ENCODE results near the gene UQCRC1.

Gene UQCRC1

GRCh38 chr3:48599509-48600285, 9.7 kb downstream of the UQCRC1 start:
- H3K27me3 ChIP-seq (replicated peaks; ENCODE audit: insufficient read depth, low read length), result peaks cover under 1% of the 10 kb centered on the region; the same call in 1 of the 2 replicates
- H3K9me2 ChIP-seq (replicated peaks; ENCODE audit: insufficient read depth, low read length), result no peaks in the 10 kb centered on the region
- TF ChIP-seq EZH2 (optimal IDR thresholded peaks at IDR 0.05; ENCODE audit: low read depth, low read length) (no peak), CTCF (IDR thresholded peaks at IDR 0.05; ENCODE audit: low read length) (no peak), EZH2phosphoT487 (IDR thresholded peaks at IDR 0.05; ENCODE audit: low read length) (no peak)
- no peak overlapping the region for H2AFZ ChIP-seq (ENCODE audit: low read length)
- H3K4me2 ChIP-seq (ENCODE audit: low read depth, low read length), result no peak overlapping the region
- no peaks in the 10 kb centered on the region for H4K20me1 ChIP-seq (ENCODE audit: insufficient read depth, low read length)
- no peaks in the 10 kb centered on the region for H3K4me1 ChIP-seq (ENCODE audit: low read length)
- H3F3A ChIP-seq (ENCODE audit: insufficient read depth, low read length), result no peaks in the 10 kb centered on the region
- no peak overlapping the region for H3K27ac ChIP-seq (ENCODE audit: low read length)
- no peaks in the 10 kb centered on the region for H3K9me3 ChIP-seq (replicated peaks; ENCODE audit: insufficient read depth, low read length)
- no peak for DNase-seq
- H3K4me3 ChIP-seq (ENCODE audit: low read length), result no peak overlapping the region
- no peaks in the 10 kb centered on the region; the same call in 1 of the 2 replicates for H3K36me3 ChIP-seq (replicated peaks; ENCODE audit: insufficient read depth, low read length)
- no peaks in the 10 kb centered on the region for H3K79me2 ChIP-seq (ENCODE audit: low read length)
- no peak overlapping the region for H3K9ac ChIP-seq (ENCODE audit: low read length)

- no peak overlapping the region for H3K4me3 ChIP-seq (ENCODE audit: low read length)
- H4K20me1 ChIP-seq (ENCODE audit: insufficient read depth, low read length), result no peaks in the 10 kb centered on the region
- no peaks in the 10 kb centered on the region for H3F3A ChIP-seq (ENCODE audit: insufficient read depth, low read length)
- H3K79me2 ChIP-seq (ENCODE audit: low read length), result no peaks in the 10 kb centered on the region
- H3K9me2 ChIP-seq (replicated peaks; ENCODE audit: insufficient read depth, low read length), result no peaks in the 10 kb centered on the region
- no peak for DNase-seq
- H3K4me2 ChIP-seq (ENCODE audit: low read depth, low read length), result no peak overlapping the region
- H3K27me3 ChIP-seq (replicated peaks; ENCODE audit: insufficient read depth, low read length), result peaks cover 7% of the 10 kb centered on the region
- no peak overlapping the region for H3K27ac ChIP-seq (ENCODE audit: low read length)
- no peaks in the 10 kb centered on the region for H3K4me1 ChIP-seq (ENCODE audit: low read length)
- H3K9ac ChIP-seq (ENCODE audit: low read length), result no peak overlapping the region
- TF ChIP-seq EZH2 (optimal IDR thresholded peaks at IDR 0.05; ENCODE audit: low read depth, low read length), result no peak
- no peak for TF ChIP-seq CTCF (IDR thresholded peaks at IDR 0.05; ENCODE audit: low read length)
- TF ChIP-seq EZH2phosphoT487 (IDR thresholded peaks at IDR 0.05; ENCODE audit: low read length), result no peak
- no peaks in the 10 kb centered on the region for H3K36me3 ChIP-seq (replicated peaks; ENCODE audit: insufficient read depth, low read length)
- no peaks in the 10 kb centered on the region for H3K9me3 ChIP-seq (replicated peaks; ENCODE audit: insufficient read depth, low read length)
- no peak overlapping the region for H2AFZ ChIP-seq (ENCODE audit: low read length)
Observed at GRCh38 chr3:48599077-48599501, 10.4 kb downstream of the UQCRC1 start.

GRCh38 chr3:48598323-48599076, 10.9 kb downstream of the UQCRC1 start:
- Histone ChIP-seq H3K36me3 (replicated peaks; ENCODE audit: insufficient read depth, low read length) (no peaks in the 10 kb centered on the region), H3K9me3 (replicated peaks; ENCODE audit: insufficient read depth, low read length) (no peaks in the 10 kb centered on the region), H3K79me2 (ENCODE audit: low read length) (no peaks in the 10 kb centered on the region), H3K27ac (ENCODE audit: low read length) (no peak overlapping the region), H4K20me1 (ENCODE audit: insufficient read depth, low read length) (no peaks in the 10 kb centered on the region), H3K27me3 (replicated peaks; ENCODE audit: insufficient read depth, low read length) (peaks cover 13% of the 10 kb centered on the region), H3K9ac (ENCODE audit: low read length) (no peak overlapping the region), H2AFZ (ENCODE audit: low read length) (no peak overlapping the region), H3K4me2 (ENCODE audit: low read depth, low read length) (no peak overlapping the region), H3K9me2 (replicated peaks; ENCODE audit: insufficient read depth, low read length) (no peaks in the 10 kb centered on the region), H3K4me1 (ENCODE audit: low read length) (no peaks in the 10 kb centered on the region), H3F3A (ENCODE audit: insufficient read depth, low read length) (no peaks in the 10 kb centered on the region), H3K4me3 (ENCODE audit: low read length) (no peak overlapping the region)
- DNase-seq, result no peak
- no peak for TF ChIP-seq EZH2 (optimal IDR thresholded peaks at IDR 0.05; ENCODE audit: low read depth, low read length)
